Measurements from ENCODE around the gene CCL4.
"Not testable (repeated sequence)": the region's sequence is repeated elsewhere in the genome, so short reads cannot be mapped to it uniquely, and the experiment has no call there.

CCL4 gene

DNA sequence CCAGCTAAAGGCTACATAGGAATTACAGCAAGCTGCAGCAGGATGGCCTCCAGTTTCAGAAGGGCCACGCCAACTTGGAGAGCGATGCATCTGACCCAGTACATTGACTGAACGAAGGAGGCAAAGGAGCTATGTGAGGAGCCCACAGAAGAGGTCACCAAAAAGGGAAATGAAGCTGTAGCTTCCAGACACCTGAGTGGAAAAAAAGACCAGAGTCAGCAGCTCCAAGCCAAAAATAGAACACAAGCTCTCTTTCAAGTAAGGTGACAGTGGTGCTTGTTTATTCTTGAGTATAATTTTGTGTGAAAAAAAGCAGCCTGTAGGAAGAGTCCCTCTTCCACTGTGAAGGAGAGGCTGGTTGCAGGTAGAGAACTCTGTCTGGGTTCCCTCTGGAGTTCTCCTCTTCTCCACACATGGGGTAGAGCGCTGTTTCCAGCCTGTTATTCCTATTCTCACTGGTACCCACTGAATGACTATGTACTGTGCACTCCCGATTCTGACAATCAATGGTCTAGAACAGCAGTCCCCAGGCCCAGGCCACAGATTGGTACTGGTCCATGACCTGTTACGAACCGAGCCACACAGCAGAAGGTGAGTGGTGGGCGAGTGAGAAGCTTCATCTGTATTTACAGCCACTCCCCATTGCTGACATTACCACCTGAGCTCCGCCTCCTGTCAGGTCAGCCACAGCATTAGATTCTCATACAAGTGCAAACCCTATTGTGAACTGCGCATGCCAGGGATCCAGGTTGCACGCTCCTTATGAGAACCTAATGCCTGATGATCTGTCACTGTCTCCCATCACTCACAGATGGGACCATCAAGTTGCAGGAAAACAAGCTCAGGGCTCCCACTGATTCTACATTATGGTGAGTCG is 15.1 kb downstream of the CCL4 start:
- no peak for DNase-seq

DNA sequence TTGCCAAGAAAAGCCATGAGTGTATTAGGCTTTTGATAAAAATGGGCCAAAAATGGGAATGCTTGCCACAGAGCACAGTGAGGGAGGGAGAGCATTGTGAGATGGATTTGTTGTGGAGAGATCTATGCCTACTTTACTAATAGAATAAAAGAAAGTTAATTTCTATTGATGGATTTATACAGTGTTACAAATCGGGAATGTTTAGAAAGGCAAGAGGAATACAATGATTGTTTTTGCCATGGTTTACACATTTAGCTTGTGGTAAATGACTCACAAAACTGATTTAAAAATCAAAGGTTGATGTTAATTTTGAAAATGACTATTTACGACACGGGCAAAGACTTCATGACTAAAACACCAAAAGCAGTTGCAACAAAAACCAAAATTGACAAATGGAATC is 16.6 kb downstream of the CCL4 start:
- no peak for DNase-seq

DNA sequence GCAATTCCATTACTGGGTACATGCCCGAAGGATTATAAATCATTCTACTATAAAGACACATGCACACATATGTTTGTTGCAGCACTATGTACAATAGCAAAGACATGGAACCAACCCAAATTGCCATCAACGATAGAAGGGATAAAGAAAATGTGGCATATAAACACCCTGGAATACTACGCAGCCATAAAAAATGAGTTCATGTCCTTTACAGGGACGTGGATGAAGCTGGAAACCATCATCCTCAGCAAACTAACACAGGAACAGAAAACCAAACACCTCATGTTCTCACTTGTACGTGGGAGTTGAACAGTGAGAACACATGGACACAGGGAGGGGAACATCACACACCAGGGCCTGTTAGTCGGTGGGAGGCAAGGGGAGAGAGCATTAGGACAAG is 17.5 kb downstream of the CCL4 start:
- DNase-seq: not testable (repeated sequence)

DNA sequence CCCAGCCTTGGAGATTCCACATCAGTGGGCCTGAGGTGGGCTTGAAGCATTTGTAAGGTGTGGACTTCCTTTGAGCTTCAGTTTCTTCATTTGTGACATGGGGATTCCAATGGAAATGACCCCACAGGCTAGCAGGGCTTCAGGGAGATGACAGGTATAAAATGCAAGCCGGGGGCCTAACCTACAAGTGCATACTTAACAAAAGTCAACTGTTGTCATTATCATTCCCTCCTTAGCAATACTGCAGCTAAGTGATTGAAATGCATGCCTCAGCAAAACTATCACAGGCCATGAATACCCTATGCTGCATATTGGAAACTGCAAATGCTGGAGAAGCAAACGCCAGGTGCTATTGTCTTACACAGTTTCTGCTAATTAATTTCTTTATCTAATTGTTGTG is 19.8 kb downstream of the CCL4 start:
- no peak for DNase-seq

DNA sequence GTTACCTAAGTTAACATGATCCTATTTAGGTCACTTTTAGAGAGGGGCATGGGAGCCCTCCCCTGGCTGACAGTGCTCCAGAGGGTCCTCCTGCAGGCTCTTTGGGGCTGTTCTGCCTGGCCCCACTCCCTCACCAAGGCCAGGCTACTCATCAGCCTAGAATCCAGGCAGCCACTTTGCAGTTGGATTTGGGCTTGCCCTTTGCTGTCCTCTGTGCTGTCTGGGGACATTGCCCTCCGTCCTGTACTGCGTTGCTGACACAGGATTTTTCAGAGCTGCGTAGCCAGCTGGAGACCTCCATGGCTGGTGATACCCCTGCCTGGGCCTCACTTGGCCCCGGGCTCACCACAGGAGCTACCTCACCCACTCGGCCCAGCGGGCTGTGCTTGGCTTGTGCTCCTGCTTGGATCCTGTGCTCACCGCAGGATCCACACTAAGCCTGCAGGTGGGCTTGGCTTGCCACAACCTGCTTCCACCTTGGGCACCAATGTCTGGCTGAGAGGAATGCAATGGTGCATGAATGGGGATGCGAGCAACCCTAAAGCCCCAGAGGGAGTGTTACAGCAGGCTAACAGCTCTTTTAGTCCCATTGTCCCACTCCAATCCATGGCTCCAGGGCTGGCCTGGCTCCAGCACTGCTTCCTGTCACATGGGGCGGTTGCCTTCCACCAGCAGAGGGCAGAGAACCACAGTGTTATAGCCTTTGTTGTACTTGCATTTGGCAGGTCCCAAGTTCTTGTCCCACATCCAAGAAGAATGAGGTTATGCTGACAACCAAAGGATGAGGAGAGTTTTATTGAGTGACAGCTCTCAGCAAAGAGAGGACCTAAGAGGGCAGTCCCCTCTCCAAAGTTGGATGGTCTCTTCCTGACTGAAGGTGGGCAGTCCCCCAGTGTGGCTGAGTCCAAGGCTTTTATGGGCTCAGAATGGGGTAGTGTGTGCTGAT is 21.5 kb downstream of the CCL4 start:
- DNase-seq: no peak

DNA sequence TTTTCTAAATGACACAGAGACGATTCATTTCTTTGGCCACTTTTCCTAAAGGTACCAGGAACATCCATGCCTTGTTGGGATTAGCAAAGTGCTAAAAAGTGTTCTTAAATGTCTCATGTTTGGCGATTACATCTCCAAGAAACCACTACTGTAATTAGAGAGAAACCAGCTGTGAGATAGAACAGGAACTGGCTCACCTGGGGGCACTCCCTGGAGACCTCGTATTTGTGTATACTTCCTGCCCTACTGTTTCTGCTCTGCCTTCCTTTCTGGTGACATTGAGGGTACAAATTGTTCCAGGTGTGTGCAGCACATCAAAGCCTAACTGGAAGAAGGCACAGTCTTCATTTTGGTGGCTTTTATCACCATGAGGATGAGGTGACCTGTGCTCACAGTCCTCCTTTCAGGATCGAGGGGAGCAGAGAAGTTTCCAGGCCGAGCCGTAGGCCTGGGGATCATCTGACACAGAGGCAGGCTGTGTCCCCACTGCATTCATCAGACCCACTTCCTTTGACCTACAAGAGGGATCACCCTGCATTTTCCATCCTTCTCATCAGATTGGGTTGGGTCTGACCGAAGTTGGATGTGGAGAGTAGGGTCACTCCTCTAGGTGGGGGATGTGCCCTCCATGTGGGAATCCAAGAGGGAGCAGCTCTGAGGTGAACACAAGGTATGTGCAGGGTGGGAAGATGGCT is 23.7 kb downstream of the CCL4 start:
- DNase-seq: no peak

DNA sequence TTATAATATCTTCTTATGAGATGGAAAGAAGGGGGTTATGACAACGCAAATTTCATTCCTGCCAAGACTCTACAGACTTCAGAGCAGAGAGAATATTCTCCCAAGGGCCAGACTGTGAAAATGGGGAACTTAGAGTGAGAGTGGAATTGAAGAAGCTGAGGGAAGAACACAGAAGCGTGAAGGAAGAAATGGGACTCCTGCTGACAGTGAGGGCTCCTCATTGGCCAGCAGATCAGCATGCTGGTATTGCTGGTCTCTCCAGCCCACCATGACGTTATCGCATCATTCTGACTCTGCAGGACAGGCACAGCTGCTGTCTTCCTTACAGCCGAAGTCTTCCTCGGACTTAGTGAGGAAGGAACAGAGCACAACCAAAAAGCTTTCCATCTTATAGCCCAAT is 24.3 kb downstream of the CCL4 start:
- DNase-seq: no peak

DNA sequence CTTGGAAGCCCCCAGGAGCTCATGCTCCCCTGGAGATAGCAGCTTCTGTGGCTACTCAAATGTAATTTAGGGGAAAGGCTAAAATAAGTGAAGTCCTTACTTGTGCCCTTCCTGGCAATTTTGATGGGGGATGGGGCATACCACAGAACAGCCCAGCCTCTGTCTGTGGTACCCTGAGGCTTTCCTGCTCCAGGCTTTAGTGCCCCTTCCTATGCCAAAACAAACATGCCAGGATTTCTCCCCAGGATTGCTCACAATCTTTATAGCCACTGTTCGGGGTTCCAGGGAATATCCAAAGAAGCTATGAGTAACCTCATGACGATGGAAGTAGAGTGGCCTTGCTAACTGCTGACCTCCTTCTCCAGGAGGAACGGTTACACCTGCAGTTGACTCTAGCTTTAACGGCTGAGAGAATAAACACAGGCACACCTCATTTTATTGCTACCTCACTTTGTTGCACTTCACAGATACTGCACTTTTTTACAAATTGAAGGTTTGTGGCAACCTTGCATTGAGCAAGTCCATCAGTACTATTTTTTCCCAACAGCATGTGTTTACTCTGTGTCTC is 24.9 kb downstream of the CCL4 start:
- no peak for DNase-seq

DNA sequence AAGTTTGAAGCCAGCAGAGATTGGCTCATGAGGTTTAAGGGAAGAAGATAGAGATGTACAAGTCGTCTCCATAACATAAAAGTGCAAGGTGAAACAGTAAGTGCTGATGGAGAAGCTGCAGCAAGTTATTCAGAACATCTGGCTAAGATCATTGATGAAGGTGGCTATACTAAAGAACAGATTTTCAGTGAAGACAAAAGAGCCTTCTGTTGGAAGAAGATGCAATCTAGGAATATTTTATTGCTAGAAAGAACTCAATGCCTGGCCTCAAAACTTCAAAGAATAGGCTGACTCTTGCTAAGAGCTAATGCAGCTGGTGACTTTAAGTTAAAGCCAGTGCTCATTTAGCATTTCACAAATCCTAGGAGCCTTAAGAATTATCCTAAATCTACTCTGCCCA is 26.0 kb downstream of the CCL4 start:
- DNase-seq: no peak

DNA sequence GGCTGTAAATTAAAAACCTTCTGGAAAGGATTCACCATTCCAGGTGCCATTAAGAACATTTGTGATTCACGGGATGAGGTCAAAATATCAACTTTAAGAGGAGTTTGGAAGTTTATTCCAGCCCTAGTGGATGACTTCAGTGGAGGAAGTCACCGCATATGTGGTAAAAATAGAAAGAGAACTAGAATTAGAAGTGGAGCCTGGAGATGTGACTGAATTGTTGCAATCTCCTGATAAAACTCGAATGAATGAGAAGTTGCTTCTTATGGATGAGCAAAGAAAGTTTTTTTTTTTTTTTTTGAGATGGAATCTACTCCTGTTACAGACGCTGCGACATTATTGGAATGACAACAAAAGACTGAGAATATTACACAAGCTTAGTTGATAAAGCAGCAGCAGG is 26.7 kb downstream of the CCL4 start:
- DNase-seq: no peak

DNA sequence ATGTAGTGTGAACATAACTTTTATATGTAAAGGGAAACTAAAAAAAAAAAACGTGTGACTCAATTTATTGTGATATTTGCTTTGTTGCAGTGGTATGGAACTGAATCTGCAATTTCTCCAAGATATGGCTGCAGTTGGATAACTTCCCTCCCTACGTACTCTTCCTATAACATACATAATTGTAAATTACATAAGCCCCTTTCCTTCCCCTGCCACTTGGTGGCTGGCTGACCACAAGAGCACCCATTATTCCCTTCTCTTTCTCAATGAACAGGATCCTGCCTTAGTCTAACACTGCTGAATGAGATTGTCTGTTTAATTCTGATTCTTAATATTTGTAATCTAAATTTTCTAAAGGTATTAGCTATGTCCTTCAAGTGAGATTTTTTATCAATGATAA is 27.8 kb downstream of the CCL4 start:
- no peak for DNase-seq

DNA sequence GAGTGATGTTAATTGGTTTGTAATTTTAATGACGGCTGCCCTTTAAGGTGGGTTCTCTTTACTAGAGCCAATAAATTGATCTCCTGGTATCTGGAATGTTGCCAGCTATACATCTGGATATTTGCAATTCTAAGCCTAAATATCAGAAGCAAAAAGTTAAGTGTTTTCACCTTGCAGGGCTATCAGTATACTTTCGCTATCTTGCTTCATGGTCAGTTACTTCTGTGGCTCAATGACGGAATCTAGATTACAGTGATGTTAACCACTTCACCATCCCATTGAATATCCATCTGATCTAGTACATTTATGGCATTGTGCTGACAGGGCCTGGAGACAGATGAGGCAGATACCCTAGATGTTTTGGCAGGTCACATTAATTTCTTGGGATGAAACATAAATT is 28.3 kb downstream of the CCL4 start:
- no peak for DNase-seq

DNA sequence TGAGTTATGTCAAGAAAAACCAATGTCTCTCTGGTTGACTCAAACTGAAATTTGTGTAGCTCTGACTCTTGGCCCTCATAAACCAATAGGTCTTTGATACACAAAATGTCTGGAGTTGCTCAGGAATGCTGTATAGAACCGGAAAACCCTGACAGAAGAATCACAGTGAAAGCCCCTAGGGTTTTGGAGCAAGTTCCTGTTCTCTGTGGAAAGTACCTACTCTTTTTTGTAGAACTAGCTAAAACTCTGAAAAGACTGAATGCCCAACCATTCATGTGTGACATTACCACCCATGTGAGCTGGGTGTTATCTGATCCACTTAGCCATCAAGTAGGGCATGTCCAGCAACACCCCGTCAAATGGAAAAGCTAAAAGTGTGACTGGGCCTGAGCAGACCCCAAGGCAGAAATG is 28.8 kb downstream of the CCL4 start:
- DNase-seq: no peak

DNA sequence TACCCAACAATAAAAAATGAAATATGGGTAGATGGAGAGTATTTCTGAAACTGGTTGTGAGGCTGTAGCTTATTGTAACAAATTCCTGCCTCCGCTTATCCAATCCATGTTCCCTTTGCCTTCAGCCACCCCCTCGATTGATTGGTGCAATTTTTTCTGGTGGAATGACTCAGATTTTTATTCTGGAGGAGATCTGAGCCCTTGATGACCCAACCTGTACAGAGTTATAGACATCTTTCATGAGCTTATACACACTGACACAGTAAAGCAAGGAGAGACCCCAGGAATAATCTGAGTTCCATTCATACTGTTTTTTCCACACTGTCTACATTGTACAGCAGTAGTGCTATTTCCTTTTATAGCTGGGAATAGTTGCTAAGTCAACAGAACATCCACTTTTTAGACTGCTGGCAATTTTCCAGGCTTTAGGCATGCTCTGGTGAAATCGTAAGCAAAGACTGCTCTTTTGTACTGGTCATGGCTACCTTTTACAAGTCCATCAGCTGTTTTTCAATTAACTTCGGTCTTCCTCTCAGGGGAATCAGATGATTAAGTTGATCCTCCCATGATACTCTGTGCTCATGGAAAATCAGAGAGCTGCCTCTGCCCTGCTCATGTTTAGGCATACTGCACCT is 30.1 kb downstream of the CCL4 start:
- no peak for DNase-seq

DNA sequence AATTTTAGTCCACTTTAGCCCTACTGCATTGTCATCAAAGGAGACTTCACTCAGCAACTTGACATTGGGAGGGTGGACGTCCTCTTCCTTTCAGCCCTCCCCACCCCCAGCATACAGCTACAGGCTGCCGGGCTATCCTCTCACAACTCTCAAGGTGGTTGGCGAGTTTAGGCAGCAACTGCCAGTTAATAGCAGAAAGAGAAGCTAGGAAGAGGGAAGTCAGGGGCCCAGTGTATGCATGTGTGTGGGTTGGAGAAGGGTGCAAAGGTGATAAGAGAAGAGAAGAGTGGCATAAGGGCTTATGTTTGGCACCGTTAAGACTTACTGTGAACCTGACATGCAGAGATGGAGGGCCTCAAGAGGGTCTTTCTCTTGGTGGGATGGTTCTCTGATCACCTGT is 31.8 kb downstream of the CCL4 start:
- DNase-seq: no peak

DNA sequence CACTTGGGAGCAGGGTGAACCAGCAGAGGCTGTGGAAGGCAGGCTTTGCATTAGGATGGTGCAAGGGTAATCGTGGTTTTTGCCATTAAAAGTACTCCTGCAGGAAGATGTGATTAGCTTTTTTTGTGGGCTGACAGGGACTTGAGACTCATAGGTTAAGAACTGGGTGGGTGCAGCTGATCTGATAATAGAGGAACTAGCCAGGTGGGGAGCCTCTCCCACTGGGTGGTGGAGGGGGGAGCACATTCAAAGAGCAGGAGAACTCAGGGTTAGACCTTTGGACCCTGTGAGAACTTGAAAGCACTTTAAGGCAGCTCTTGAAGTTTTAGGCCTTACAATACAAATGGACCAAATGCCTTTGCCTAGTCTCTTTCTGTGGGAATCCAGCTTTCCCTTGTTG is 32.4 kb downstream of the CCL4 start:
- no peak for DNase-seq

DNA sequence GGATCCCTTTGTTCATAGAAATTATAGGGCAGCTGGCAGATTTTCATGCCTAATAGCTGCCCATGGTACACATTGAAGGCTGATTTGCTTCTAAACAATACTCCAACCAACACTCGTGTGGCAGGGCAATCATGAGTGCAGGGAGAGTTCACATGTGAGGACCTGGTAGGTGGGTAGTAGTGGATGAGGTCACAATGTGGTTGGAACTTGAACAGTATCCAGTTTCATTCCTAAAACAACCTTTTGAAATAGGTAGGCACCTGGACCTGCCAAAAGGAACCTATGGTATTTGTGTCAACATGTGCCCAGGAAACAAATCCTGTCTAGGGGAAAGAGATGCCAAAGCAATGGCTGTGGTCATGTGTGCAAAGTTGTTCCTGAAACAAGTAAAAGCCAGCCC is 32.8 kb downstream of the CCL4 start:
- DNase-seq: no peak

DNA sequence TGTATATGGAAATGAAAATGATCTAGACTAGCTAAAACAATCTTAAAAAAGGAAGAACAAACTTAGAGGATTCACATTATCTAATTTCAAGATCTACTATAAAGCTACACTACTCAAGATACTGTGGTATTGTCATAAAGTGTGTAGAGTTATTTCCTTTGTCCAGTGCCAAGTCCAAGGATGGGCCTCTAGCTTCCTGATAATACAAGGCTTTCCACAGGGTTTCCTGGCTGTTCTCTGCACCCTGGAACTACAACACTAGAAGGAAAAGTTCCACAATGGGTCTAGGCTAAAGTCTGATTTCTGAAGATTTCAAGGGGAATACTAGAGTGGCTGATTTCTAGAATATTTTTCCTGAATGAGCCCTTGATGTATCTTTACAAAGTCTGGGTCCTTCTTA is 38.6 kb downstream of the CCL4 start:
- no peak for DNase-seq

DNA sequence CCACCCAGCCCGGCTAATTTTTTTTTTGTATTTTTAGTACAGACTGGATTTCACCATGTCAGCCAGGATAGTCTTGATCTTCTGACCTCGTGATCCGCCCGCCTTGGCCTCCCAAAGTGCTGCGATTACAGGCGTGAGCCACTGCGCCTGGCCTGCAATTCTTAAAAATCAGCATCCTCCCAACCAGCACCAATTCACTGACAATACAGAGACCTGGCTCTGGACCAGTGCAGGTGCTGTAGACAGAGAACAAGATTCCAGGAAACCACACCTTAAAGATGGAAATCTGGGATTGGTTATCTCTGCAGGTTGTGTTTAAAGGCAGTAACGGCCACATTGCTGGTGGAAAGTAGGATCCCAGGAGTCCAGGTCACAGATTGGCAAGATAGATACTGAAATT is 39.2 kb downstream of the CCL4 start:
- DNase-seq: no peak

DNA sequence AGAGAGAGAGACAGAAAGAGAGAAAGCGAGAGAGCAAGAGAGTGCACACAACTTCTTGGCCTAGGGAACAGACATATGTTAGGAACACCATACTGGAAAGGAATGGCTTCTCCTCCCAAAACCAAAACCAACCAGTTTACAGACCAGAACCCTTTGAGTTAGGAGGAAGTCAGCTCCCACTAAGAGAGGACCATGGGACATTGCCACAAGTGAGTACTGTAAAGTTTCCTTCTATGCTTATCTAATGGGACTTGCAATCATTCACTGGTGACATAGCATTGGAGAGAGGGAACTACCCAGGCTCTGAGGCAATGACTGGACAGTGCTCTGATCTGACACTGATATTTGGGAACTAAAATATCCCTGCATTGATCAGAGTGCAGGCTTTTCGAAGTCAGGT is 40.4 kb downstream of the CCL4 start:
- no peak for DNase-seq

DNA sequence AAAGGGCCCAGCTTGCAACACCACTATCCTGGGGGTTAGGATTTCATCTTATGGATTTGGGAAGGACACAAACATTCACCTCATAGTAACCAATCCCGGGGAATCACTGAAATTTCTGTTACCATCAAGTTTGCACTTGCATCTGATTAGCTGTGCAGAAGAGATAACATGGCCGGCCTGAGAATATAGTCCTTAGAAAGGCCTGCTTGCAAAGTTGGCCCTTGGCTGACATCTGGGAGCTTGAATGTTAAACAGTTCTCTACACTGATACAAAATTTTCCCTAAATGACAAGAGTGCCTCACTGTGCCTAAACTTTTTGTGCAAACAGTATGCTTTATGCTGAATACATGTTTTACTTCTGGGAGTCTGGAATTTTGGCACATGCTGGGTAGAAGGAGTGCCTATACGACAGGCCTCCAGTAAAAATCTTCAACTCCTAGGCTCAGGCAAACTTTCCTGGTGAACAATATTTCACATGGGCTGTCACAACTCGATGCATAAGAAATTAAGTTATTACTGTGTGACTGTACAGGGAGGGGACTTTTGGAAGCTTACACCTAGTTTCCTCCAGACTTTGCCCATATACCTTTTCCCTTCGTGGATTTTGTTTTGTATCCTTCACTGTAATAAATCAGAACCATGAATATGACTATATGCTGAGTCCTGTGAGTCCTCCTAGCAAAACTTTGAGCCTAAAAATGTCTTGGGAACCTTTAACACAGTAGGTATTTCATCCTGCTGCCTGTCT is 41.5 kb downstream of the CCL4 start:
- DNase-seq: no peak

DNA sequence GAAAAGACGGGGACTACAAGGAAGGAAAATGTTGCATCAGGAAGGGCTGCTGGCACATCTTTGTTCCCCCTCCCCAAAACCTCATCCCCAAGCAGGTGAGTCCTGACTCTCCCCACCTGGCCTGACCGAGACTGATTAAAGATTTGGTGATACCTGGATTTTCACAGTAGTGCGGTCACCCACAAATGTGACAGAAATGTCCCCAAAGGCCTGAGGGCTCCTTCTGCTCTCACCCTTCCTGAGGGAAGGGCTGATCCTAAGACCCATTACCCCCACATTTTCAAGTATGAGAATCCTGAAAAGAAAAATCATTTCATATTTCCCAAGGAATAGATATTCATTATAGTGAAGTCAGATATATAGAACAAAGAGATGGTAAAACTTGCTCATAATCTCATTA is 44.0 kb downstream of the CCL4 start:
- DNase-seq: no peak
